ENCODE results near the gene N4BP2L1.
A peak's percentile ranks its signal among the peaks of the same experiment; 100 is the strongest.

Gene N4BP2L1

GRCh38 chr13:32427852-32428580 lies at the start of gene N4BP2L1:
N4BP2L1 (minus strand) TSS chr13:32428130; CDS start chr13:32428082, 48 bp downstream.
- peak; percentile 85 for DNase-seq

- DNase-seq = no peak
Observed at GRCh38 chr13:32476892-32477291, 49.0 kb upstream of the N4BP2L1 start.

GRCh38 chr13:32476021-32476731 lies 48.2 kb upstream of the N4BP2L1 start:
- DNase-seq = no peak

GRCh38 chr13:32474999-32475792 lies 47.3 kb upstream of the N4BP2L1 start:
- DNase-seq = no peak

- DNase-seq = peak; percentile 59
Observed at GRCh38 chr13:32473650-32474049, 45.7 kb upstream of the N4BP2L1 start.

DNA sequence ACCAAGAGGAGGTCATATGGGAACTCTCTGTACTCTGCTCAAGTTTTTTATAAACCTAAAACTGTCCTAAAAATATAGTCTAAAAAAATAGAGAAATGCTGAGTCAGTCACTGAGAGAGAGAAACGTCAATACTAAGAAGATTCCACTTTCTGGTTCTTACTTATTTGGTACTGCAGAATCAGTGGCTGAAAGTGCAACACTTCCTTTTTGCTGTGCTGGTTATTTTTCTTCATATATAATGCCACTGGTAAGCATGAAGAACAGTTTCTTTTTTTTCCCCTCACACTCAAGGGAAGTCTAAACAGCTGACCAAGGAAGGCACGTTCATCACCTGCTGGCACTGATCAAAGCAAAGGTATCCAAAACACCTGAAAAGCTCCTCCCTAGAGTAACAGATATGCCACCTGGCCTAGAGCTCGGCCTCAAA lies 44.3 kb upstream of the N4BP2L1 start:
- no peak for DNase-seq

- DNase-seq = peak; percentile 88
Observed at GRCh38 chr13:32471187-32471922, 43.4 kb upstream of the N4BP2L1 start.

- peak; percentile 81 for DNase-seq
Observed at GRCh38 chr13:32468502-32469142, 40.7 kb upstream of the N4BP2L1 start.

DNA sequence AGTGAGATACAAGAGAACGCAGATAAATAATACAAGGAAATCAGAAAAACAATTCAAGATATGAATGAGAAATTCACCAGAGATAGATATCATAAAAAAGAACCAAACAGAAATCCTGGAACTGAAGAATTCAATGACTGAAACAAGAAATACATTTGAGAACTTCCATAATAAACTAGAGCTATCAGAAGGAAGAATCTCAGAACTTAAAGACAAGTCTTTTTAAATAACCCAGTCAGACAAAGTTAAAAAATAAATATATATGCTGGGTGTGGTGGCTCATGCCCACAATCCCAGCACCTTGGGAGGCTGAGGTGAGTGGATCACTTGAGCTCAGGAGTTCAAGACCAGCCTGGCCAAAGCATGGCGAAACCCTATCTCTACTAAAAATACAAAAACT lies 28.7 kb upstream of the N4BP2L1 start:
- no peak for DNase-seq

DNA sequence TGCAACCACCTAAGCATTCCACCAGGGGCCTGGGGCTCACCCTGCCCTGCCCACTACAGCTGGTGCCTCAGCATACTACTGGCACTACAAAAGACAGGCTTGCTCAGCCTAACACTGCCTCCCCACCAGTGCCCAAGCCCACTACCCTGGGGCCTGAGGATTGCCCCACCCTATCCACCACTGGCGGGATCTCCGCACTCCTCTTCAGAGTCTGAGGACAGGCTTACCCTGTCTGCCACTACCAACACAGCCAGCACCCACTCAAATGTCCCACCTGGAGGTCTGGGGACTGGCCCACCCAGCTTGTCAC lies 27.6 kb upstream of the N4BP2L1 start:
- no peak for DNase-seq

DNA sequence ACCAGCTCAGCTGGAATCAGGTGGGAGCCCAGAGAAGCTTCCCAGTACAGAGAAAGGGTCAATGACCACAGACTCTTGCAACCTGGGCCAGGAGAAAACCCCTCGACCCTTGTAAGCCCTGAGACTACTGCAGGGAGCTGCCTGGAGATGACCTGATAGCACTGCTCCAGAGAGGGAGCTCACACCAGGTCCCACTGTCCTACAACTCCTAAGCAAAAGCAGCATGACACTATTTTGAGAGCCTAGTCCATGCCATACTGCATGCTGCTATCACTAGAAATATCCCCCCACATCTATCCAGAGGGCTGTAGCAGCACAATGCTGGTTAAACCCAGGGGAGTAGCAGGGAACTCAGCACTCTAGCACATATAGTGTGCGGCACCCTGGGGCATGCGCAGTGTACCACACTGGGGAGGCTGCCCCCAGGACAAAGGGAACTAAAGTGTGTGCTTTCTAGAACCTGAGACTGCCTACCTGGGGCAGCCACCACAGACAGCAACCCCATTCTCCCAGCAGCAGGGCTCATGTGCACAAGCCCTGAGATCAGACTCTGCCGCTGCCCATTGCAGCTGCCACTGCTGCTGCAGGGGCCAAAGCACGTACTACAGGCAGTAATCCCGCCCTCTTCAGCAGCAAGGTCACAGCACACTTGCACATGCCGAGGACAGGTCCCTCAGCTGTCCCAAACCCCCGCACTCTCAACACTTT lies 27.1 kb upstream of the N4BP2L1 start:
- no peak for DNase-seq

DNA sequence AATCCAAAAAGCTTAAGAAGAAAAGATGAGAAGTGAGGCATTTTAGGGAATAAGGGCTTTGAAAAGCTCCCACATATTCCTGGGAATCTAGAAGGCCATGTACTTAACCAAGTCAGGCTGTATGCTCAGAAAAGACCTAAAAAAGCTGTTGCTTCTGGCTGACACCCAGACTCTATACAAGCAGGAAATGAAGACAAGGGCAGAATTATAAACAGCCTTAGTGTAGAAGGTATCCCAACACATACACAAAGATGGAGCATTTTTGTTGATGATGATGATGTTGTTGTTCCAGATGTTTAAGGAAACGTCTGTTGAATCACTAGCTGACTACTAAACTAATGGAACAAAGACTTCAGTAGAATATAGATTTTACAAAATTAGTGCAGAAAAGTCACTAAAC lies 26.1 kb upstream of the N4BP2L1 start:
- no peak for DNase-seq

- no peak for DNase-seq
Observed at GRCh38 chr13:32448972-32449371, 21.0 kb upstream of the N4BP2L1 start.

- DNase-seq = no peak
Observed at GRCh38 chr13:32447894-32448623, 20.1 kb upstream of the N4BP2L1 start.

DNA sequence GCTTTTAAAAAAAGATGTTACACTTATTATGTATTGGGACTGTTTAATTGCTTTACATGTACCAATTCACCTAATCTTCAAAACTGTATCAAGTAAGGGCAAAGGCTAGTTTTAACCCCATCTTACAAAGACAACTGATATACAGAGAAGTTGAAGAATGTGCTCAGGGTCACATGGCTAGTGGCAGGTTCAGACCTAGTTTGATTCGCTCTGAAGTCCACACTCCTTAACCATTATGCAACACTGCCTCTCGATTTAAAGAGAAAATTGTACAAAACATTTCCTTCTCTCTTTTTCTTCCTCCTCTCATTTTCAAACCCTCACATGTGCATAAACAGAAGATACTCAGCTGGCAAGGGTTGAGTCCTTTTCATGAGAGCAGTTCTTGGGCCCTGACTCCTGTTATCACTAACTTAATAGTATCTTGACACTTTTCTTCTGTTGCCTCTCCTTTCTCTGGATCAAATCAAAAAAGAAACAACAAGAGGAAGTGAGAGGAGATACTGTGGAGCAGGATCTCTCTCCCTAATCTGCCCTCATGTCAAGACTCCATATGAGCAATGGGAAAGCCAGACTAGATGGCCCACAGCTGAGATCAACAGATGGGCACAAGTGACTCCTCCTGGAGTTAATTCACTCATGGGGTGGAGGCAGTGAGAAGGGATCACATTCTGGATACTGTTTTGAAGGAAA lies 19.0 kb upstream of the N4BP2L1 start:
- DNase-seq = no peak

DNA sequence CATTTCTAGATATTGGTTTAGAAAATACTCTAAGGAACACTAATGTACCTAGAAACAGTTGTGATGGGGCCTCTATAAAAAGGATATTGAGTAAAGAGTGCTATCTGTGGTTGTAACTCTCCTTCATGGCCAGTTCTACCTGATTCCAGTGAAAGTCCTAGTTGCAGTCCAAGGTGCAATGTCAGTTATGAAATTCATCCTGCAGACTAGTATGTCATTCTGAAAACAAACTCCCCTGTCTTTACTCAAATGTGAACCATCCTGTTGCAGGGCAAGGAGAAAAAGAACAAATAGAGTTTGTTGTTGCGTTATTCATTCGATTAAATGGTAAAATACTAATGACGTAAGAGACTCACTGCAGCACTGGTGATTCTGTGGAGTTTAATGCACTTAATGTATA lies 18.3 kb upstream of the N4BP2L1 start:
- no peak for DNase-seq

- no peak for DNase-seq
Observed at GRCh38 chr13:32445461-32445860, 17.5 kb upstream of the N4BP2L1 start.

GRCh38 chr13:32443111-32443510 lies 15.2 kb upstream of the N4BP2L1 start:
- DNase-seq = peak; percentile 75

DNA sequence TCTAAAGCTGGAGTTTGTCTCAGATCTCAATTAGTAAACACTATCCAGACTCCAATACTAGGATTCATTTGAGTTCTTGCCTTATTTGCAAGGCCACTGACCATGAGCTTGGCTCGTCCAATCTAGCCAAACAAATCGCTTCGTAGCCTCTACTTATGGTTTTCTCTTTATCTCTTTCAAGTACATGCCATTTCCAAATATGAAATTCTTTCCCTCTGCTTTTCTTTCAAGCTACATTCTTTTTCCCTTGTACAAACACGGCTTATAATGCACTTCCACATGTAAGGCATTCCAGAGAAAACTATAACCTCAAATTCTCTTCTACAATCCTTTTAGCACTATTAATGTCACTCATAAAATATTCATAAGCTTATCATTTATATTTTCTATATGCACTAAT lies 10.9 kb upstream of the N4BP2L1 start:
- DNase-seq = no peak

GRCh38 chr13:32432856-32433255 lies 4.9 kb upstream of the N4BP2L1 start:
- DNase-seq = peak; percentile 54

DNA sequence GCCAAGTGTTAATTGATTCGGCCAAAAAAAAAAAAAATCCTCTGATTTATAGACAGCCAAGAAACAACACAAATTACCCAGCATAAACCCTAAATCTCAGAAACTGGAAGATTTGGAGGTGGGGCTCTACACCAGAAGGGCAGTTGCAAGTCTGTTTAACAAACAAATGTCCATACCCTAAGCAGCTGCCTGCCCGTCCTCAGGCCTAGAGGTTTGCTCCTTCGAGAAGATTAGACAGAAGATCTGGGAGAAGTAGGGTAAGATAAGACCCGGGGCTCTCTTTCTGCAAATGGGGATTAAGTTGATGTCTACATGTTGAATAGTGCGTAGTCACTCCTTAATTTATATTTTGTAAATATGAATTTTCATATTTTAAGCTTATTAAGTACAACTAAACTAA lies 3.4 kb upstream of the N4BP2L1 start:
- DNase-seq = peak; percentile 56

Data from hematopoietic multipotent progenitor cell treated with erythropoietin and hydrocortisone succinate and interleukin-3 and kit ligand, for 8 days (in vitro differentiated cells).